ENCODE results near the gene CELA2A. TPM values are rescaled to one million over a fixed set of nuclear protein-coding genes. Genes with fewer than 3 reads are reported as not detected.

Gene CELA2A
- total RNA-seq, 1 experiment from 2014 or later = 0.72 TPM

DNA sequence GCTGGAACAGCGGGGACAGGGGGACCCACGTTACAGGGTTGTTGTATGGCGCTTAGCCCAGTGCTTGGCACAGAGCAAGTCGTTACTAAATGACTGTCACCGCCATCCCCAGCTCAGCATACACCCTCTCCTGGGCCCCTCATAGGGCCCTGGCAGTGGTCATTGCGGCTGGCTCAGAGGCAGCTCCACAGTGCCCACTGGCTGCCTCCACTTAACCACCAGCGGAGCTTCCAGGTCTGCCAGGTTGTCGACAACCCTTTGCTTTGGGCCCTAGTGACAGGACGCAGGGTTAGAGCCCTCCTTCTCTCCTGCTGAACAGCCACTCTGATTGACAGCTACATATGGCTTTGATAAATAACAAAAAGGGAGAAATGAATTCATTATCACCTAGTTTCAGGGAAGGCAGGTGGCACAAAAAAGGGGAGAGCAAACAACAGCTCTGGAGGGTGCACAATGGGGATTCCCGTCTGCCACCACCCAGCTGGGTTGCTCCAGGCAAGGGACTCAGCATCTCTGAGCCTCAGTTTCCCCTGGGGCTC, 42.0 kb upstream of the CELA2A start:
- H3K36me3 ChIP-seq (ENCODE audit: control insufficient read depth, insufficient read depth, low read length) = no peaks in the 10 kb centered on the region; the same call in 1 of the 2 replicates
- H3K9me3 ChIP-seq (ENCODE audit: control insufficient read depth, insufficient read depth, low read depth, low read length) = no peaks in the 10 kb centered on the region
- no peaks in the 10 kb centered on the region for H3K27me3 ChIP-seq (ENCODE audit: control insufficient read depth, insufficient read depth, low read length)
- intact Hi-C loops (cut with micrococcal nuclease; ENCODE audit: unreplicated experiment) = no loop called here
- DNase-seq (ENCODE audit: low read depth, low spot score) = no peak
- H3K4me1 ChIP-seq (ENCODE audit: control insufficient read depth, insufficient read depth, low read length) = peaks cover 63% of the 10 kb centered on the region
- TF ChIP-seq SIN3A (IDR thresholded peaks at IDR 0.05; ENCODE audit: borderline replicate concordance, insufficient read depth, low read depth, low read length) (no peak), POLR2AphosphoS5 (IDR thresholded peaks at IDR 0.05; ENCODE audit: low read depth, low read length) (no peak), TCF7L2 (IDR thresholded peaks at IDR 0.05; ENCODE audit: low read depth, low read length) (no peak)
- TF ChIP-seq, protein P1, sequence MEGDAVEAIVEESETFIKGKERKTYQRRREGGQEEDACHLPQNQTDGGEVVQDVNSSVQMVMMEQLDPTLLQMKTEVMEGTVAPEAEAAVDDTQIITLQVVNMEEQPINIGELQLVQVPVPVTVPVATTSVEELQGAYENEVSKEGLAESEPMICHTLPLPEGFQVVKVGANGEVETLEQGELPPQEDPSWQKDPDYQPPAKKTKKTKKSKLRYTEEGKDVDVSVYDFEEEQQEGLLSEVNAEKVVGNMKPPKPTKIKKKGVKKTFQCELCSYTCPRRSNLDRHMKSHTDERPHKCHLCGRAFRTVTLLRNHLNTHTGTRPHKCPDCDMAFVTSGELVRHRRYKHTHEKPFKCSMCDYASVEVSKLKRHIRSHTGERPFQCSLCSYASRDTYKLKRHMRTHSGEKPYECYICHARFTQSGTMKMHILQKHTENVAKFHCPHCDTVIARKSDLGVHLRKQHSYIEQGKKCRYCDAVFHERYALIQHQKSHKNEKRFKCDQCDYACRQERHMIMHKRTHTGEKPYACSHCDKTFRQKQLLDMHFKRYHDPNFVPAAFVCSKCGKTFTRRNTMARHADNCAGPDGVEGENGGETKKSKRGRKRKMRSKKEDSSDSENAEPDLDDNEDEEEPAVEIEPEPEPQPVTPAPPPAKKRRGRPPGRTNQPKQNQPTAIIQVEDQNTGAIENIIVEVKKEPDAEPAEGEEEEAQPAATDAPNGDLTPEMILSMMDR (IDR thresholded peaks at IDR 0.05) = no peak
- TF ChIP-seq, protein P2, sequence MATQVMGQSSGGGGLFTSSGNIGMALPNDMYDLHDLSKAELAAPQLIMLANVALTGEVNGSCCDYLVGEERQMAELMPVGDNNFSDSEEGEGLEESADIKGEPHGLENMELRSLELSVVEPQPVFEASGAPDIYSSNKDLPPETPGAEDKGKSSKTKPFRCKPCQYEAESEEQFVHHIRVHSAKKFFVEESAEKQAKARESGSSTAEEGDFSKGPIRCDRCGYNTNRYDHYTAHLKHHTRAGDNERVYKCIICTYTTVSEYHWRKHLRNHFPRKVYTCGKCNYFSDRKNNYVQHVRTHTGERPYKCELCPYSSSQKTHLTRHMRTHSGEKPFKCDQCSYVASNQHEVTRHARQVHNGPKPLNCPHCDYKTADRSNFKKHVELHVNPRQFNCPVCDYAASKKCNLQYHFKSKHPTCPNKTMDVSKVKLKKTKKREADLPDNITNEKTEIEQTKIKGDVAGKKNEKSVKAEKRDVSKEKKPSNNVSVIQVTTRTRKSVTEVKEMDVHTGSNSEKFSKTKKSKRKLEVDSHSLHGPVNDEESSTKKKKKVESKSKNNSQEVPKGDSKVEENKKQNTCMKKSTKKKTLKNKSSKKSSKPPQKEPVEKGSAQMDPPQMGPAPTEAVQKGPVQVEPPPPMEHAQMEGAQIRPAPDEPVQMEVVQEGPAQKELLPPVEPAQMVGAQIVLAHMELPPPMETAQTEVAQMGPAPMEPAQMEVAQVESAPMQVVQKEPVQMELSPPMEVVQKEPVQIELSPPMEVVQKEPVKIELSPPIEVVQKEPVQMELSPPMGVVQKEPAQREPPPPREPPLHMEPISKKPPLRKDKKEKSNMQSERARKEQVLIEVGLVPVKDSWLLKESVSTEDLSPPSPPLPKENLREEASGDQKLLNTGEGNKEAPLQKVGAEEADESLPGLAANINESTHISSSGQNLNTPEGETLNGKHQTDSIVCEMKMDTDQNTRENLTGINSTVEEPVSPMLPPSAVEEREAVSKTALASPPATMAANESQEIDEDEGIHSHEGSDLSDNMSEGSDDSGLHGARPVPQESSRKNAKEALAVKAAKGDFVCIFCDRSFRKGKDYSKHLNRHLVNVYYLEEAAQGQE (IDR thresholded peaks at IDR 0.05; ENCODE audit: insufficient read depth in 1 of 2, low read depth in 2 of 2, low read length in 1 of 2) = no peak
- no peak overlapping the region for H3K4me3 ChIP-seq (ENCODE audit: low read depth in 2 of 2, low read length in 2 of 2)
- in situ Hi-C loops (cut with HindIII; ENCODE audit: low pct_unique_long_range_greater_than_20kb, low sequenced_read_pairs) = no loop called here
- BruUV-seq (replicated peaks) = no TSS peak
- no peak for ATAC-seq
- H3K27ac ChIP-seq (ENCODE audit: low read length) = peak overlapping the region; percentile 14; the same call in 1 of the 2 replicates
- CTCF ChIA-PET = interaction anchor here (0.8 kb wide), 1 partner anchor 91 kb away, joined by 3 read pairs; no protein-coding TSS in a partner anchor
- POLR2A ChIA-PET = interaction anchor here (0.6 kb wide), 1 partner anchor 11 kb away, joined by 6 read pairs; no protein-coding TSS in a partner anchor

DNA sequence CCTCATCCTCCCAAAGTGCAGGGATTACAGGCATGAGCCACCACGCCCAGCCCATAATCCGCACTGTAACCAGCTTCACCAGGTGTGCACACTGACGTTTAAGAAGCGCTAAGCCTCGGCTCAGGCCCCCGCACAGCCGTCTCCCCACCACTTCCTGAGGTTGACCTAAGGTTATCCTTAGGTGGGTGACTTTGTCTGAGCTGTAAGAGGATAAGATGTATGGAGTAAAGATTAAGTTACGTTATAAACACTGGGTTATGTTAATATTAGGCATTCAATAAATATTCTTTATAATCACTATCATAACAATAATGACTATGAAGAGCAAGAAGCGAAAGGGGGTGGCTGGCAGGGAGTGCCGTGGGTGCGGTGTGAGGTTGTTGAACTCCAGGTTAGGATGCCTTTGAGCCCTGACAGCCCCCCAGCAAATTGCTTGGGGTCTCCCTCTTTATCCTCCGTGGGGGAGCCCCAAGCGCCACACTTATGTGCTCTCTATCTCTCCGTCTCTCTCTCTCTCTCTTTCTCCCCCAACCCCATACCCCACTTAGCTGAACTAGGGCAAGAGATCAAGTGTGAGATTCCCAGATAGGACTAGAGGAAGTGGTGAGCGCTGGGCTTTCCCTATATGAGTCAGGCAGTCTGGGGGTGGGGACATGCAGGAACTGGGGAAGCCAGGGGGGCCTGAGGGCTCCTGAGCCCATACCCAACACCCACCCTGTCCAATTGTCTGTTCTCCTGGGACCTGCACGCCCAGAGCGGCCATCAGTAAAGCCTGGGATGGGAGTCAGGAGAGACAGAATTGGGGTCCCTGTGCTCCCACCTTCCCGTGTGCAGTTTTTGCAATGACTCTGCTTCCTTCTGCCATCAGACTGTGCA, 39.2 kb upstream of the CELA2A start:
- Histone ChIP-seq H3K9me3 (ENCODE audit: control insufficient read depth, insufficient read depth, low read depth, low read length) (no peaks in the 10 kb centered on the region), H3K4me3 (ENCODE audit: low read depth in 2 of 2, low read length in 2 of 2) (peak overlapping the region in 1 of 2 experiments; percentile 8; a peak in 1 of 4 replicates), H3K36me3 (ENCODE audit: control insufficient read depth, insufficient read depth, low read length) (no peaks in the 10 kb centered on the region), H3K27me3 (ENCODE audit: control insufficient read depth, insufficient read depth, low read length) (no peaks in the 10 kb centered on the region), H3K27ac (ENCODE audit: low read length) (peak overlapping the region; percentile 76), H3K4me1 (ENCODE audit: control insufficient read depth, insufficient read depth, low read length) (peaks cover 60% of the 10 kb centered on the region)
- DNase-seq (ENCODE audit: low read depth, low spot score) (no peak), ATAC-seq (peak; percentile 70)
- TF ChIP-seq, protein P1 (IDR thresholded peaks at IDR 0.05) = no peak
- TF ChIP-seq, protein P2 (IDR thresholded peaks at IDR 0.05; ENCODE audit: insufficient read depth in 1 of 2, low read depth in 2 of 2, low read length in 1 of 2) = no peak
- no peak for TF ChIP-seq TCF7L2 (IDR thresholded peaks at IDR 0.05; ENCODE audit: low read depth, low read length)
- TF ChIP-seq POLR2AphosphoS5 (IDR thresholded peaks at IDR 0.05; ENCODE audit: low read depth, low read length) = no peak
- no peak for TF ChIP-seq SIN3A (IDR thresholded peaks at IDR 0.05; ENCODE audit: borderline replicate concordance, insufficient read depth, low read depth, low read length)
- no TSS peak for BruUV-seq (replicated peaks)
- POLR2A ChIA-PET = no interaction called here
- intact Hi-C loops (cut with micrococcal nuclease; ENCODE audit: unreplicated experiment) (no loop called here), in situ Hi-C loops (cut with HindIII; ENCODE audit: low pct_unique_long_range_greater_than_20kb, low sequenced_read_pairs) (no loop called here)
- CTCF ChIA-PET = interaction anchor here (0.6 kb wide), 2 partner anchors 94 to 226 kb away, joined by 3 to 4 read pairs; no protein-coding TSS in a partner anchor
